Adrenal gland (tissue), 12 donors: ENCODE results near the gene TBC1D24. TPM values are rescaled to one million over a fixed set of nuclear protein-coding genes. Genes with fewer than 3 reads are reported as not detected.
A peak's percentile ranks its signal among the peaks of the same experiment; 100 is the strongest.

Experiments used
- DNase-seq, 7 donors: peaks; one replicate each; pipeline ENCODE4 v3.0.0-alpha.2; 2019 to 2020
- H3K27ac ChIP-seq, 5 donors: fragments of 200-600 bp; sonication (generic) in 4 of 5; 1 replicate in 3 of 5; 2 replicates in 2 of 5; pipeline versions ENCODE4 v1.5.1 to v1.8.0; 2016 to 2020; ENCODE audit warnings: mild to moderate bottlenecking in 1 of 5
- H3K27me3 ChIP-seq: fragments of 200-600 bp; 2 replicates; pipeline ENCODE4 v1.8.0; 2021
- H3K36me3 ChIP-seq, 2 donors: fragments of 200-600 bp; replicated peaks in 1 of 2; 1 replicate in 1 of 2; 2 replicates in 1 of 2; pipeline versions ENCODE4 v1.5.1 to v1.8.0; 2018 to 2022
- H3K4me1 ChIP-seq, 2 donors: fragments of 200-600 bp; replicated peaks in 1 of 2; 1 replicate in 1 of 2; 2 replicates in 1 of 2; pipeline versions ENCODE4 v1.5.1 to v1.8.0; 2018 to 2021
- H3K4me3 ChIP-seq, 4 donors: fragments of 200-600 bp; sonication (generic) in 3 of 4; one replicate each; pipeline ENCODE4 v1.5.1; 2016 to 2018
- H3K9me3 ChIP-seq, 3 donors: fragments of 200-600 bp; sonication (generic) in 1 of 3; replicated peaks in 1 of 3; 1 replicate in 2 of 3; 2 replicates in 1 of 3; pipeline versions ENCODE4 v1.5.1 to v1.8.0; 2016 to 2021
- POLR2A ChIP-seq, 2 donors: fragments of 450-650 bp; IDR thresholded peaks; one replicate each; pipeline ENCODE4 v1.6.1; 2017; ENCODE audit warnings: antibody characterized with exemption in 2 of 2, mild to moderate bottlenecking in 2 of 2, moderate library complexity in 1 of 2
- WGBS, 4 donors: extraction: QIAGEN DNeasy Blood & Tissue Kit in 2 of 4; methylation state at CpG; one replicate each; pipeline versions ENCODE4 v1.1.5 to v1.1.7; 2013 to 2017; 5-methylcytosine and 5-hydroxymethylcytosine counted together
- intact Hi-C, 2 donors: fragments of 100-400 bp; cut with DNase I; formaldehyde crosslinking; loops; one replicate each; pipeline versions ENCODE4 v1.14.1 to v1.15.0; 2022 to 2023
- polyA plus RNA-seq, 3 donors: library from polyadenylated mRNA; stranded (reverse); fragments of 200-250 nt in 2 of 3; fragments of 350-450 nt in 1 of 3; fragmentation: Illumina TruSeq in 1 of 3; extraction: RNeasy Lipid Tissue Mini Kit (QIAGEN cat#74804) in 1 of 3; gene quantifications; one replicate each; pipeline ENCODE4 v1.2.3, GENCODE V29; 2013 to 2014
- total RNA-seq, 9 donors: library from RNA; depleted of rRNA in 4 of 9; stranded (reverse); fragments of >200 nt in 4 of 9; fragments of 120-200 nt in 1 of 9; fragmentation: NEBNext Ultra II Directional in 1 of 9; extraction: Animal tissue kit (Norgen Biotek cat#: 25700) in 1 of 9; gene quantifications; one replicate each; pipeline versions ENCODE4 v1.1.0 to v1.2.4, GENCODE V29; 2013 to 2023
- TF ChIP-seq, protein P1 (sequence below), 6 experiments: fragments of 450-650 bp in 4 of 6; fragments of 200-600 bp in 2 of 6; sonication (generic) in 1 of 6; IDR thresholded peaks; 1 replicate in 5 of 6; 2 replicates in 1 of 6; pipeline versions ENCODE4 v1.5.1 to v1.8.0; 2016 to 2021; ENCODE audit warnings: antibody characterized with exemption in 6 of 6, mild to moderate bottlenecking in 2 of 6, moderate library complexity in 1 of 6
- donor health status: healthy with polysubstance abuse.
- donor health status: Bipolar disorder and iron deficiency.
- donor health status: DM: yes; HTN: yes; CAD: no.
- donor health status: DM: no; HTN: no; CAD: no.
- donor health status: DM: no; HTN: no; CAD: no.
- donor health status: DM: yes; HTN: yes; CAD: no.

Gene TBC1D24
- total and polyA plus RNA-seq, 12 donors = 3.9 to 18.5 (median 13.9) TPM

DNA sequence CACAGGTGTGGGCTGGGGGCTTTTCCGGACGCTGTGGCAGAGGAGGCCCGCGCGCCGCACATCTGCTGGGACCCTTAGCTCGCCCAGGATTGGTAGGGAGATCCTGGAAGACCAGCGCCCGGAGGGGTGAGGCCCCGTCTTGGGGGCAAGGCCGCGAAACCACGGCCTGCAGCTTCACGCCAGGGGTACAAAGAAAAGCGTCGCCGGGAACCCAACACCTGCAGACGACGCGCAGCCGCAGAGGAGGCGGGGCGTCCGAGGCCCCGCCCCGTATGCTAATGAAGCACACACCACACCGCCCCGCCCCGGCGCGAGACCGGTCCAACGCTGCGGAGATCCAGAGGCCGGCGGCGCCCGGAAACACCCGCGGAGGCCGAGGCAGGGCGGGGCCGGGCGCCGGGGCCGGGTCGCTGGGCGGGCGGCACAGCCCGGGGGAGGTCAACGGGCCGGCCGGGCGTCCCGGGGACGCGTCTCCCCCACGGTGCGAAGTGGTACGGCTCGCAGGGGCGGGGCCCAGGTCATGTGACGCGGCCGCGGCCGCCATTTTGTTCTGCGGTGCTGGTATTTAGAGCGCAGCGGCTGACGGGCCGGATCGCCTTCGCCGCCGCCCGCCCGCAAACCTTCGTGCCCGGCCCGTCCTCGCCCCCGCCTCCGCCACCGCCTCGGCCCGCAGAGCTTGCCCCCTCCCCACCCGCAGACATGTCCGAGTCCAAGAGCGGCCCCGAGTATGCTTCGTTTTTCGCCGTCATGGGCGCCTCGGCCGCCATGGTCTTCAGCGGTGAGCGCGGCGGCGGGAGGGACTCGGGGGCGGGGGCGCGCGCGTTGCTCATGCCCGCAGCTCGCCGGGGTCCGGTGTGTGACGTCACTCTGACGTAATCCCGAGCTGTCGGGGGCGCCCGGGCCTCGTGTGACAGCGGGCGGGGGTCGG lies 38.7 kb downstream of the TBC1D24 start, which contains the start of gene ATP6V0C:
TSS of gene ATP6V0C (plus strand) at position 548 of the 928 bp plus-strand sequence. CDS start at position 700, 152 bp downstream.
- 1 to 5% (median 2%) methylated on average over 11 to 122 of the region's 122 CpGs for WGBS, 4 donors
- DNase-seq = peak; percentile 93 to 97 (median 94)
- Histone ChIP-seq H3K36me3 (no peaks in the 10 kb centered on the region), H3K27ac (peak within 1 kb of the TSS; percentile 87 to 100 (median 99)), H3K9me3 (no peaks in the 10 kb centered on the region), H3K4me3 (peak within 1 kb of the TSS; percentile 86 to 97 (median 92)), H3K27me3 (no peaks in the 10 kb centered on the region), H3K4me1 (peaks cover 37 to 54% of the 10 kb centered on the region in 2 donors)
- intact Hi-C loops = no loop called here
- TF ChIP-seq POLR2A (IDR thresholded peaks at IDR 0.05) = peak; percentile 87 to 91
- TF ChIP-seq, protein P1, sequence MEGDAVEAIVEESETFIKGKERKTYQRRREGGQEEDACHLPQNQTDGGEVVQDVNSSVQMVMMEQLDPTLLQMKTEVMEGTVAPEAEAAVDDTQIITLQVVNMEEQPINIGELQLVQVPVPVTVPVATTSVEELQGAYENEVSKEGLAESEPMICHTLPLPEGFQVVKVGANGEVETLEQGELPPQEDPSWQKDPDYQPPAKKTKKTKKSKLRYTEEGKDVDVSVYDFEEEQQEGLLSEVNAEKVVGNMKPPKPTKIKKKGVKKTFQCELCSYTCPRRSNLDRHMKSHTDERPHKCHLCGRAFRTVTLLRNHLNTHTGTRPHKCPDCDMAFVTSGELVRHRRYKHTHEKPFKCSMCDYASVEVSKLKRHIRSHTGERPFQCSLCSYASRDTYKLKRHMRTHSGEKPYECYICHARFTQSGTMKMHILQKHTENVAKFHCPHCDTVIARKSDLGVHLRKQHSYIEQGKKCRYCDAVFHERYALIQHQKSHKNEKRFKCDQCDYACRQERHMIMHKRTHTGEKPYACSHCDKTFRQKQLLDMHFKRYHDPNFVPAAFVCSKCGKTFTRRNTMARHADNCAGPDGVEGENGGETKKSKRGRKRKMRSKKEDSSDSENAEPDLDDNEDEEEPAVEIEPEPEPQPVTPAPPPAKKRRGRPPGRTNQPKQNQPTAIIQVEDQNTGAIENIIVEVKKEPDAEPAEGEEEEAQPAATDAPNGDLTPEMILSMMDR (IDR thresholded peaks at IDR 0.05) = peak in 1 of 6 experiments; percentile 11

DNA sequence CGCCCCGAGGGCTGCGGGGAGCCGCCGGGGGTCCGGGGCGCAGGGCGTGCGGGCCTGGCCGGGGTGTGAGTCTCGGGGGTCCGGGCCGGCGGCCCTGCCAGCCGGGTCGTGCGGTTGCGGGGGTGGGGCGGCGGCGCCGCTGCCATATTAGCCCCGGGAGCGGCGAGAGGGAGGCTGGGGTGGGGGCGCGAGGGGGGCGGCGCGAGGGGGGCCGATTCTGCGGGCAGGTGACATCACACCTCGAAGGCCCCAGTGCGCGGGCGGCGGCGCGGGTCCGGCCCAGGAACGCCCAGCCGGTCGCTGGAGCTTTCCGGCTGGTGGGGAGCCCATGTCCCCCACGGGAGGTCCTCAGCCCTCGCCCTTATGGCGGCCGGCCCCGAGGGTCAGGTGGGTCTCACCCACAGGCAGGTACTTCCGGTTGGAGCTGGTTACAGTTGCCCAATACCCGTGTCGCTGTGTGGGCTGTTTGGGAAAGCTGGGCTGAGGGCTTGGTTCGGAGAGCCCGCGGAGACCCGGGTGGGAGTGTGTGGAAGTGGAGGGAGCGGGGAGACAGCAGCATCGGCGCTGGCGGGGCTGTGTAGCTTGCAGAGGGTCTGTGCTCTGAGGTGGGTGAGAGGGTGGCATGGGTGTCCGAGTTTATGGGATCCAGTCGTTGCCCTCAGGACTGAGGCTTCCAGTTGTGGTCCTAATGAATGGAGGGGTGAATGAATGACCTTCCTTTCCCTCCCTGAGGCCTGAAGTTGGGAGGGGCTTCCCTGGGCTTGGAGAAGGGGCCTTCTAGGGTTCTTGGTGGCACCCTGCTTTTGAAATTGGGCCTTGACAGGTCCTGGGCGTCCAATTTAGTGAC lies 39.6 kb downstream of the TBC1D24 start:
- H3K9me3 ChIP-seq = no peaks in the 10 kb centered on the region
- DNase-seq = peak in 3 of 7 donors; percentile 55 to 61 (median 55)
- peak overlapping the region; percentile 87 to 100 (median 99) for H3K27ac ChIP-seq
- WGBS, 4 donors = 0 to 1% (median 1%) methylated on average over 18 to 63 of the region's 63 CpGs; no CpG with 5 or more reads in 1 of the 4 donors
- TF ChIP-seq POLR2A (IDR thresholded peaks at IDR 0.05) = no peak
- TF ChIP-seq, protein P1 (IDR thresholded peaks at IDR 0.05) = no peak
- H3K36me3 ChIP-seq = peaks cover 0 to 3% of the 10 kb centered on the region in 2 donors
- intact Hi-C loops = no loop called here
- peak overlapping the region; percentile 86 to 97 (median 92) for H3K4me3 ChIP-seq
- H3K27me3 ChIP-seq = no peaks in the 10 kb centered on the region
- peaks cover 45 to 63% of the 10 kb centered on the region in 2 donors for H3K4me1 ChIP-seq

DNA sequence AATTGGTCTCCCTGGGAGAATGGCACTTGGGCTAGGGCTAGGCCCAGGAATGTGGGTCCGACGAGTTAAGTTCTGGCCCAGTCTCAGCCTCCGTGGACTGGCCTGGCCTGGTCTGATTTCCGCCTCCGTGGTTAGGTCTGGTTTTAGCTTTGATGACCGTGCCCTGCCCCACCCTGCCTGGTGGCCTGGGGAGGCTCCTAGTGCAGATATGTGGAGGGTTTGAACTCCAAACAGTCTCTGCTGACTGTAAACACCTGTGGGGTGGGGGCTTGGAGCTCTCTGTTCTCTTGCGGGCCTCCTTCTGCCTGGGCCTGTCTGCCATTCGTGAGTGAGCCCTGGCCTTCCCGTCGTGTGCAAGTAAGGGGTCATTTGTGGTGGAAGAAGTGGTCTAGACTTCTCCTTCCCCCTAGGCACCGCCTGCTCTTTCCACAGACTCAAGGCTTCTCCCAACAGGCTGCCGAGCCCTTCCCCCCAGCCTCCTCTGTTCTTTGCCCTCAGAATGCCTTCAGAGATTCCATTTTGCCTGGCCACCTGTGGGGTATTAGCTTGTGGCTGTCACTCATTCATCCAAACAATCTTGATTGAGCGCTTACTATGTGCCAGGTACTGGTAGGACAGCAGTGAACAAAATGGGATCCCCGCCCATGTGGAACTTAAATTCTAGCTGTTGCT lies 40.4 kb downstream of the TBC1D24 start:
- Histone ChIP-seq H3K4me3 (peak overlapping the region; percentile 86 to 97 (median 88)), H3K4me1 (peaks cover 49 to 67% of the 10 kb centered on the region in 2 donors), H3K27ac (peak overlapping the region; percentile 87 to 100 (median 99)), H3K36me3 (peaks cover 0 to 6% of the 10 kb centered on the region in 2 donors), H3K9me3 (no peaks in the 10 kb centered on the region), H3K27me3 (no peaks in the 10 kb centered on the region)
- peak in 4 of 7 donors; percentile 31 to 63 (median 51) for DNase-seq
- intact Hi-C loops = no loop called here
- TF ChIP-seq POLR2A (IDR thresholded peaks at IDR 0.05) = peak in 1 of 2 donors; percentile 9
- TF ChIP-seq, protein P1 (IDR thresholded peaks at IDR 0.05) = no peak
- 18 to 37% (median 20%) methylated on average over 7 to 14 of the region's 14 CpGs for WGBS, 4 donors
